ENCODE data around the gene PRKAB1. TPM values are rescaled to one million over a fixed set of nuclear protein-coding genes. Genes with fewer than 3 reads are reported as not detected.

Gene PRKAB1
- total and polyA plus RNA-seq, 11 donors: 6.5 to 19.1 (median 10.3) TPM

DNA sequence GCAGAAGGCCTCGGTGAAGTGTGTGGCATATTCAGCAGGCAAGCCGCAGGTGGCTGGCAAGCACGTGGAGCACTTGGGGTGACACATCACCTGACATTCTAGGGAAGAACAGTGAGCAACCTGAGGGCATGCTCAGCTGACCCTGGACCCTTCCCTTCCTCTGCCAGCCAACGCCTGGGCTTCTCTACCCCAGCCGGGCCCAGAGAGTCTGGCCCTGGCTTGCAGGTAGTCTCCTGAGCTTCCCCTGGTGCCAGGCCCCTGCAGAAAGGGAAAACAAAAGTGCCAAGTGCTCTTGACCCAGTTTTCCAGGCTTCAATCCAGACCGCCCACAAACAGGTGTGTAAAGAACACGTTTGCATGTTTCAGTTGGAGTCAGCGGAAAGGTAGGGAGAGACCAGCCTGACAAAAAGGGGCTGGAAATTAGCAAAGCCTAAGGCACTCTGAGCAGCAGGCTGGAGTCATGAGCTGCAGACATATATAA lies 45.7 kb downstream of the PRKAB1 start:
- H3K9me3 ChIP-seq: peaks cover 0 to 7% (median 0%) of the 10 kb centered on the region in 12 donors
- WGBS, 4 donors: 96 to 98% (median 97%) methylated on average over 8 of the region's 8 CpGs
- H3K27ac ChIP-seq: no peak overlapping the region
- TF ChIP-seq, protein P1, sequence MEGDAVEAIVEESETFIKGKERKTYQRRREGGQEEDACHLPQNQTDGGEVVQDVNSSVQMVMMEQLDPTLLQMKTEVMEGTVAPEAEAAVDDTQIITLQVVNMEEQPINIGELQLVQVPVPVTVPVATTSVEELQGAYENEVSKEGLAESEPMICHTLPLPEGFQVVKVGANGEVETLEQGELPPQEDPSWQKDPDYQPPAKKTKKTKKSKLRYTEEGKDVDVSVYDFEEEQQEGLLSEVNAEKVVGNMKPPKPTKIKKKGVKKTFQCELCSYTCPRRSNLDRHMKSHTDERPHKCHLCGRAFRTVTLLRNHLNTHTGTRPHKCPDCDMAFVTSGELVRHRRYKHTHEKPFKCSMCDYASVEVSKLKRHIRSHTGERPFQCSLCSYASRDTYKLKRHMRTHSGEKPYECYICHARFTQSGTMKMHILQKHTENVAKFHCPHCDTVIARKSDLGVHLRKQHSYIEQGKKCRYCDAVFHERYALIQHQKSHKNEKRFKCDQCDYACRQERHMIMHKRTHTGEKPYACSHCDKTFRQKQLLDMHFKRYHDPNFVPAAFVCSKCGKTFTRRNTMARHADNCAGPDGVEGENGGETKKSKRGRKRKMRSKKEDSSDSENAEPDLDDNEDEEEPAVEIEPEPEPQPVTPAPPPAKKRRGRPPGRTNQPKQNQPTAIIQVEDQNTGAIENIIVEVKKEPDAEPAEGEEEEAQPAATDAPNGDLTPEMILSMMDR (IDR thresholded peaks at IDR 0.05): no peak
- TF ChIP-seq POLR2A (IDR thresholded peaks at IDR 0.05): no peak
- H3K4me1 ChIP-seq: peaks cover 0 to 13% (median 7%) of the 10 kb centered on the region in 12 donors
- H3K36me3 ChIP-seq: peaks cover 0 to 18% (median 0%) of the 10 kb centered on the region in 9 donors
- DNase-seq (no peak), ATAC-seq (no peak)
- H3K27me3 ChIP-seq: no peaks in the 10 kb centered on the region
- intact Hi-C loops (cut with DNase I): no loop called here
- no peak overlapping the region for H3K4me3 ChIP-seq

DNA sequence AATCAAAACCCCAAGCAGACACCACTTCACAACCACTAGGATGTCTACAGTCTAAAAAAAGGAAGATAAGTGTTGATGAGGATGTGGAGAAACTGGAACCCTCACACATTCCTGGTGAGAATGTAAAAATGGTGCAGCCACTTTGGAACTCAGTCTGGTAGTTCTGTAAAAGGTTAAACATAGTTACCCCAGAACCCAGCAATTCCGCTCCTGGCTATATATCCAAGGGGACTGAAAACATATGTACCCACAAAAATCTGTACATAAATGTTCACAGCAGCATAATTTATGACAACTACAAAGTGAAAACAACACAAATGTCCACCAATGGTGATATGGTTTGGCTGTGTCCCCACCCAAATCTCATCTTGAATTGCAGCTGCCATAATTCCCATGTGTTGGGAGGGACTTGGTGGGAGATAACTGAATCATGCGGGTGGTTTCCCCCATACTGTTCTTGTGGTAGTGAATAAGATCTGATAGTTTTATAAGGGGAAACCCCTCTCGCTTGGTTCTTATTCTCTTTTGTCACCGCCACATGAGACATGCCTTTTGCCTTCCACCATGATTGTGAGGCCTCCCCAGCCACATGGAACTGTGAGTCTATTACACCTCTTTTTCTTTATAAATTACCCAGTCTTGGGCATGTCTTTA lies 46.8 kb downstream of the PRKAB1 start:
- DNase-seq: no peak
- no peak for ATAC-seq
- peaks cover 0 to 18% (median 0%) of the 10 kb centered on the region in 9 donors for H3K36me3 ChIP-seq
- intact Hi-C loops (cut with DNase I): loop anchor here in 1 of 10 donors (5.0 kb wide), 1 partner anchor 47 kb away; the partner anchor contains the start of gene PRKAB1
- no peaks in the 10 kb centered on the region for H3K27me3 ChIP-seq
- peaks cover 0 to 7% (median 0%) of the 10 kb centered on the region in 12 donors for H3K9me3 ChIP-seq
- TF ChIP-seq POLR2A (IDR thresholded peaks at IDR 0.05): no peak
- TF ChIP-seq, protein P1 (IDR thresholded peaks at IDR 0.05): no peak
- H3K4me1 ChIP-seq: peaks cover 0 to 13% (median 7%) of the 10 kb centered on the region in 12 donors
- WGBS, 4 donors: 96 to 99% (median 98%) methylated on average over 4 of the region's 4 CpGs
- no peak overlapping the region for H3K27ac ChIP-seq
- H3K4me3 ChIP-seq: no peak overlapping the region

DNA sequence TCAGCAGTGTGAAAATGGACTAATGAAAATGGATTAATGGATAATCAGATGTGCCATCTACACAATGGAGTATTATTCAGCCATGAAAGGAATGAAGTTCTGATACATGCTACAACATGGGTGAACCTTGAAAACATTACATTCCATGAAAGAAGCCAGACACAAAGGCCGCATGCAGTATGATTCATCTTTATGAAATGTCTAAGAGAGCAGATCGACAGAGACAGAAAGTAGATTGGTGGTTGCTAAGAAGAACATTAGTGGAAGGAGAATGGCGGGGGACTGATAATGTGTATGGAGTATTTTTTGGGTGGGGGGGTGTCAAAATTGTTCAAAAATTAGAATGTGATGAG lies 47.3 kb downstream of the PRKAB1 start:
- WGBS, 4 donors: 93 to 100% (median 97%) methylated on average over 3 of the region's 3 CpGs
- DNase-seq (no peak), ATAC-seq (no peak)
- H3K36me3 ChIP-seq: peaks cover 0 to 18% (median 0%) of the 10 kb centered on the region in 9 donors
- peaks cover 0 to 7% (median 0%) of the 10 kb centered on the region in 12 donors for H3K9me3 ChIP-seq
- H3K27me3 ChIP-seq: no peaks in the 10 kb centered on the region
- intact Hi-C loops (cut with DNase I): loop anchor here in 1 of 10 donors (5.0 kb wide), 1 partner anchor 48 kb away; the partner anchor contains the start of gene PRKAB1
- peaks cover 0 to 13% (median 7%) of the 10 kb centered on the region in 12 donors for H3K4me1 ChIP-seq
- TF ChIP-seq POLR2A (IDR thresholded peaks at IDR 0.05): no peak
- TF ChIP-seq, protein P1 (IDR thresholded peaks at IDR 0.05): no peak
- no peak overlapping the region for H3K27ac ChIP-seq
- H3K4me3 ChIP-seq: no peak overlapping the region

DNA sequence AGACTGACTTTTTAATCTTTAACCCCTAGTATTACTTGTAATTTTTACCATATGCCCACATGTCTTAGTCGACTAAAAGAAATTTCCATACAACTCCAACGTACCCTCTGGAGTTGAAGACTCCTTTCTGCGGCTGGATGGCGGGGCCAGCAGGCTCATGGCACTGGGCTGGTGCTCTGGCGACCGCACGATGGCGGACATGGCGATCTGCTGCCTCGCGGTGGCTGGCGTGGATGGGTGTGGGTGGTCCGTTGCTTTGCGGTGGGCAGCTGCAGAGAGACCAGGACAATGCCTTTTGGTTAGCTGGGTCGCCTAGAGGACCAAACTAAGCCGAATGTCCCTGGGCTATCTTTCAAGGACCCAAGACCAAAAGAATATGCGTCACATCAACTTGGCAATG lies 50.2 kb downstream of the PRKAB1 start:
- ATAC-seq: no peak
- H3K9me3 ChIP-seq: peaks cover 0 to 7% (median 0%) of the 10 kb centered on the region in 12 donors
- TF ChIP-seq, protein P1 (IDR thresholded peaks at IDR 0.05): no peak
- no peak for TF ChIP-seq POLR2A (IDR thresholded peaks at IDR 0.05)
- no peak for DNase-seq
- H3K4me3 ChIP-seq: no peak overlapping the region
- H3K36me3 ChIP-seq: peaks cover 0 to 10% (median 0%) of the 10 kb centered on the region in 9 donors
- 95 to 98% (median 97%) methylated on average over 16 to 17 of the region's 17 CpGs for WGBS, 4 donors
- H3K4me1 ChIP-seq: peaks cover 0 to 13% (median 7%) of the 10 kb centered on the region in 12 donors
- intact Hi-C loops (cut with DNase I): loop anchor here in 1 of 10 donors (5.0 kb wide), 1 partner anchor 51 kb away; the partner anchor contains the start of gene PRKAB1
- H3K27me3 ChIP-seq: no peaks in the 10 kb centered on the region
- no peak overlapping the region for H3K27ac ChIP-seq

Measured in heart left ventricle (tissue), 16 donors.